OCI-LY1 (cell line): Measurements from ENCODE around the gene HAAO.

Source experiments
- CTCF ChIP-seq: fragments of 200-600 bp; sonication (generic), shearing (Covaris generic); IDR thresholded peaks from 2 replicates; pipeline ENCODE4 v1.5.1; 2017; ENCODE audit warnings: mild to moderate bottlenecking, antibody characterized with exemption, low read length, moderate library complexity, mixed read lengths
- EZH2 ChIP-seq: fragments of 200-600 bp; sonication (generic), shearing (Covaris generic); IDR thresholded peaks from 2 replicates; pipeline ENCODE4 v1.8.0; 2017; ENCODE audit warnings: borderline replicate concordance, mixed run types, mild to moderate bottlenecking, antibody characterized with exemption, low read length, moderate library complexity, mixed read lengths

GRCh38 chr2:42722320-42723190, 69.8 kb downstream of the HAAO start:
- TF ChIP-seq CTCF = no peak
- TF ChIP-seq EZH2 = no peak
